ENCODE results near the gene OLFM1. TPM values are rescaled to one million over a fixed set of nuclear protein-coding genes. Genes with fewer than 3 reads are reported as not detected.

Gene OLFM1
- total and polyA plus RNA-seq, 4 donors, result 2.0 to 5.9 (median 4.4) TPM

DNA sequence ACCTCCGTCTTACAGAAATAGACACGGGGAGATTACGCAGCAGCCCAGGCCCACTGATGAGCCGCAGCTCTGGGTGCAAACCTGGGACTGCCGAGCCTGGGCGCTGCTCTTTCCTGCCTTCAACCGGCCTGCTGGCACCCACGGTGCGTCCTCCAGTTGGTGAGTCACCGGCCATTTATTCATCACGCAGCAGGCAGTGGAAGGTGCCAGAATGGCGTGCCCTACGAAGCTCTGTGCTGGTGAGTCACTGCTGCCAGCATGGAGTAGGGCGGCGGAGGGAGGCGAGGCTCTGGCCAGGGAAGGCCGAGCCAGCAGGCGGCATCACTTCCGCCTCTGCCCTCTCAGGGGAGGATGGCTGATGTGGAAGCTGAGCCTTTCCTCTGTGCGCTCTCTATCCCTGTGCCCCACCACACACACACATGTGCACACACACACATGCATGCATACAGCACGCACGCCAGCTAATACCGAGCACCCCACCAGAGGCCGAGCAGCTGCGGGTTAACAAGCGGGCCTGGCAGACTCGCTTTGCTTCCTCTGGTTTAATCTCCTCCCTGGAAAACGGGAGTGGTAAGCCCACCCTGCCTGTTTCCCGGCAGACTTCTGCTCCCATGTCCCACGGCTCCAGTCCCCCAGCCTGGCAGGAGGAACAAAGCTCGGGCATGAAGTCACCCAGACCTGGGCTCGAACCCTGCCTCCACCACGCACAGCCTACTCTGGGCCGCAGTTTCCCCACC is 39.2 kb downstream of the OLFM1 start:
- TF ChIP-seq NR2F2 (IDR thresholded peaks at IDR 0.05) (no peak), YY1 (IDR thresholded peaks at IDR 0.05) (no peak), SP1 (IDR thresholded peaks at IDR 0.05) (no peak), ATF3 (IDR thresholded peaks at IDR 0.05) (no peak), GABPA (IDR thresholded peaks at IDR 0.05 in 1 of 2, conservative IDR thresholded peaks at IDR 0.05 in 1 of 2) (no peak), TAF1 (conservative IDR thresholded peaks at IDR 0.05) (no peak), FOXA2 (IDR thresholded peaks at IDR 0.05) (no peak), FOXA1 (IDR thresholded peaks at IDR 0.05) (no peak), RAD21 (IDR thresholded peaks at IDR 0.05) (no peak), REST (IDR thresholded peaks at IDR 0.05) (no peak), EGR1 (IDR thresholded peaks at IDR 0.05; ENCODE audit: low read depth in 2 of 2) (no peak), RXRA (IDR thresholded peaks at IDR 0.05) (no peak), JUND (IDR thresholded peaks at IDR 0.05) (no peak), HNF4A (conservative IDR thresholded peaks at IDR 0.05) (no peak), HNF4G (IDR thresholded peaks at IDR 0.05) (no peak)
- TF ChIP-seq, protein P1, sequence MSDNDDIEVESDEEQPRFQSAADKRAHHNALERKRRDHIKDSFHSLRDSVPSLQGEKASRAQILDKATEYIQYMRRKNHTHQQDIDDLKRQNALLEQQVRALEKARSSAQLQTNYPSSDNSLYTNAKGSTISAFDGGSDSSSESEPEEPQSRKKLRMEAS (IDR thresholded peaks at IDR 0.05), result no peak
- TF ChIP-seq, protein P2, sequence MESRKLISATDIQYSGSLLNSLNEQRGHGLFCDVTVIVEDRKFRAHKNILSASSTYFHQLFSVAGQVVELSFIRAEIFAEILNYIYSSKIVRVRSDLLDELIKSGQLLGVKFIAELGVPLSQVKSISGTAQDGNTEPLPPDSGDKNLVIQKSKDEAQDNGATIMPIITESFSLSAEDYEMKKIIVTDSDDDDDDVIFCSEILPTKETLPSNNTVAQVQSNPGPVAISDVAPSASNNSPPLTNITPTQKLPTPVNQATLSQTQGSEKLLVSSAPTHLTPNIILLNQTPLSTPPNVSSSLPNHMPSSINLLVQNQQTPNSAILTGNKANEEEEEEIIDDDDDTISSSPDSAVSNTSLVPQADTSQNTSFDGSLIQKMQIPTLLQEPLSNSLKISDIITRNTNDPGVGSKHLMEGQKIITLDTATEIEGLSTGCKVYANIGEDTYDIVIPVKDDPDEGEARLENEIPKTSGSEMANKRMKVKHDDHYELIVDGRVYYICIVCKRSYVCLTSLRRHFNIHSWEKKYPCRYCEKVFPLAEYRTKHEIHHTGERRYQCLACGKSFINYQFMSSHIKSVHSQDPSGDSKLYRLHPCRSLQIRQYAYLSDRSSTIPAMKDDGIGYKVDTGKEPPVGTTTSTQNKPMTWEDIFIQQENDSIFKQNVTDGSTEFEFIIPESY (IDR thresholded peaks at IDR 0.05), result no peak
- TF ChIP-seq, protein P3, sequence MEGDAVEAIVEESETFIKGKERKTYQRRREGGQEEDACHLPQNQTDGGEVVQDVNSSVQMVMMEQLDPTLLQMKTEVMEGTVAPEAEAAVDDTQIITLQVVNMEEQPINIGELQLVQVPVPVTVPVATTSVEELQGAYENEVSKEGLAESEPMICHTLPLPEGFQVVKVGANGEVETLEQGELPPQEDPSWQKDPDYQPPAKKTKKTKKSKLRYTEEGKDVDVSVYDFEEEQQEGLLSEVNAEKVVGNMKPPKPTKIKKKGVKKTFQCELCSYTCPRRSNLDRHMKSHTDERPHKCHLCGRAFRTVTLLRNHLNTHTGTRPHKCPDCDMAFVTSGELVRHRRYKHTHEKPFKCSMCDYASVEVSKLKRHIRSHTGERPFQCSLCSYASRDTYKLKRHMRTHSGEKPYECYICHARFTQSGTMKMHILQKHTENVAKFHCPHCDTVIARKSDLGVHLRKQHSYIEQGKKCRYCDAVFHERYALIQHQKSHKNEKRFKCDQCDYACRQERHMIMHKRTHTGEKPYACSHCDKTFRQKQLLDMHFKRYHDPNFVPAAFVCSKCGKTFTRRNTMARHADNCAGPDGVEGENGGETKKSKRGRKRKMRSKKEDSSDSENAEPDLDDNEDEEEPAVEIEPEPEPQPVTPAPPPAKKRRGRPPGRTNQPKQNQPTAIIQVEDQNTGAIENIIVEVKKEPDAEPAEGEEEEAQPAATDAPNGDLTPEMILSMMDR (IDR thresholded peaks at IDR 0.05; ENCODE audit: low read depth, low read length, missing input control), result no peak
- peaks cover 0 to 6% (median 3%) of the 10 kb centered on the region in 4 donors for H3K4me1 ChIP-seq (ENCODE audit: control insufficient read depth in 4 of 4, insufficient read depth in 4 of 4, low read length in 3 of 4)
- no peak overlapping the region for H3K27ac ChIP-seq (ENCODE audit: low read depth in 1 of 2, low read length in 2 of 2)
- H3K4me3 ChIP-seq (ENCODE audit: low read depth in 1 of 3, low read length in 3 of 3), result no peak overlapping the region
- no peaks in the 10 kb centered on the region for H3K36me3 ChIP-seq (ENCODE audit: control insufficient read depth in 4 of 4, insufficient read depth in 3 of 4, low read depth in 1 of 4, low read length in 3 of 4)
- no peak for DNase-seq (ENCODE audit: low spot score)
- H3K9me3 ChIP-seq (ENCODE audit: control insufficient read depth in 4 of 4, low read length in 3 of 4), result no peaks in the 10 kb centered on the region
- WGBS, result 87% methylated on average over 34 of the region's 34 CpGs
- H3K27me3 ChIP-seq (ENCODE audit: control insufficient read depth in 4 of 4, insufficient read depth in 4 of 4, low read length in 3 of 4), result no peaks in the 10 kb centered on the region
- H3K9ac ChIP-seq (ENCODE audit: low read depth in 1 of 2, low read length in 2 of 2), result no peak overlapping the region

Data from liver (tissue), 9 donors.